ENCODE measurements around the gene TAP1. TPM values are rescaled to one million over a fixed set of nuclear protein-coding genes. Genes with fewer than 3 reads are reported as not detected.
A peak's percentile ranks its signal among the peaks of the same experiment; 100 is the strongest.

Gene TAP1
- polyA plus RNA-seq, 10 donors, result 7.6 to 11.6 (median 9.9) TPM

GRCh38 chr6:32842021-32842650, 11.4 kb downstream of the TAP1 start:
- no peak for DNase-seq

DNA sequence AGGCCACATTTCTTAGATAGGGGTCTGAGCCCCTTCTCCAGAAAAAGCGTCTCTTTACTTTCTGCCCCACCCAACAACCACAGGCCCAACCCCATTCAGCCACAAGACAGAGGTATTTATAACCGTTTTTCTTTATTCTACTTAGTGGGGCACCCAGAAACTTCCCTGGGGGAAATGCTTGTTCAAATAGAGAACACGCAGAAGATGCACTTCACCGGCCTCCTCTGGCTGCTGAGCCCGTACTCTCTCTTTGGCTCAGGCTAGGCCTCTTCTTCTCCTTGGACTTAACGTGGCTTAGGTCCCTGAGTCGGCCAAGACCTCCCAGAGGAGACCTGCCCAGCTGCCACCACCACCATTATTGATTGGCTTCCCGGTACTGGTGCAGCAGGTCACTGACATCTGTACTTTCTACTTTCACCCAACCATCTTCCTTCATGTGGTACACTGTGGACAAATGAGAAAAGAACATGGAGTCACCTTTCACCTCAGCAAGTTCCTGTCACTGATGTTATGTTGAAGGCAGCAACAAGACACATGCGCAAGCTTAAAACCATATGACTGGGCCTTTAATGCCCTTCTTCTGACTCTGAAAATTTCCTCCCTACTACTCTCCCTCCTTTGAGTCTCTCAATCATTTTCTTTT, 12.8 kb downstream of the TAP1 start:
- DNase-seq, result no peak

- no peak for DNase-seq
These were observed 14.1 kb downstream of the TAP1 start for GRCh38 chr6:32839356-32839755.

- DNase-seq, result peak; percentile 92 to 99 (median 97)
These were observed 15.2 kb downstream of the TAP1 start, which contains the start of gene TAP2 for GRCh38 chr6:32838114-32838958. Gene TAP2 (minus strand): TSS chr6:32838739. CDS start chr6:32838233, 506 bp downstream.

- no peak for DNase-seq
These were observed 15.8 kb downstream of the TAP1 start for GRCh38 chr6:32837651-32838113.

- no peak for DNase-seq
These were observed 16.6 kb downstream of the TAP1 start for GRCh38 chr6:32836873-32837272.

- no peak for DNase-seq
These were observed 18.2 kb downstream of the TAP1 start for GRCh38 chr6:32835167-32835893.

DNA sequence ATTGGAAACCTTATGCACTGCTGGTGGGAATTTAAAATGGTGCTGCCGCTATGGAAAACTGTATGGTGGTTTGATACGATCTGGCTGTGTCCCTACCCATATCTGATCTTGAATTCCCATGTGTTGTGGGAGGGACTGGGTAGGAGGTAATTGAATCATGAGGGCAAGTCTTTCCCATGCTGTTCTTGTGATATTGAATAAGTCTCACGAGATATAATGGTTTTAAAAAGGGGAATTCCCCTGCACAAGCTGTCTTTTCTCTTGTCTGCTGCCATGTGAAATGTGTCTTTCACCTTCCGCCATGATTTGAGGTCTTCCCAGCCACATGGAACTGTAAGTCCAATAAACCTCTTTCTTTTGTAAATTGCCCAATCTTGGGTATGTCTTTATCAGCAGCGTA, 19.8 kb downstream of the TAP1 start:
- DNase-seq, result no peak

DNA sequence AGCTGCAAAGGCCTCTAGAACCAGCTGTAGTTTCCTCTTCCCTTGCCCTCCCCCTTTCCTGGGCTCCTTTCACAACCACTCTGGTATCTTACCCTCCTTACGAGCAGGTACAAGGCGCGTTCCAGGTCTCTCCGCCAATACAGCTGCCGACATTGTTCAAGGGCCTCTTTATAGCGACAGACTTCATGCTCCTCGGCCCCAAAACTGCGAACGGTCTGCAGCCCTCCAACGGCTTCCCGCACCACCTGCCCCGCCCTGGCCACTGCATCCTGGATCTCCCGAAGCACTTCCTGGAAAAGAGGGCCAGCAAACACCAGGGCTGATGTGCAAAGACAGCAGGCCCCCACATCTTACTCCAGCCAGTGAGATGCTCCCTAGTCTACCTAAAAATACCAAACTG, 21.0 kb downstream of the TAP1 start:
- no peak for DNase-seq

- no peak for DNase-seq
These were observed 22.6 kb downstream of the TAP1 start for GRCh38 chr6:32830936-32831335.

GRCh38 chr6:32830017-32830416, 23.5 kb downstream of the TAP1 start:
- DNase-seq, result no peak

DNA sequence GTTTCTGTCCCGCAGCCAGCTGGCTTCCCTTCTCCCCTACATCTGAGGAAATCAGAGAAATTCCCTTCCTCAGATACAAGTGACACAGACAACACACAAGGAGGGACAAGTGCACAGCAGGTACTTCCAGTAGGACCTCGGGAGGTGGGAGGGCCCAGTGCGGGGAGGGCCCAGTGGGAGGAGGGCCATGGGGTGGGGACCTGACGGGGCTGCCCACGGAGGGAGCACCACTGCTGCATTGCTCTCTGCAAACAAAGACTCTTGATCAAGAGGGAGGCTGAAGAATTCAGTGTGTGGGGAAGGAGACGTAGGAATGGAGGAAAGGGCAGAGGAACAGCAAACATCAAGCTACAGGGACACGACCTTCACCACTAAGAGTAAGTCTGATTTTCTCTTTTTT, 24.0 kb downstream of the TAP1 start:
- no peak for DNase-seq

- DNase-seq, result no peak
These were observed 26.5 kb downstream of the TAP1 start for GRCh38 chr6:32827025-32827424.

DNA sequence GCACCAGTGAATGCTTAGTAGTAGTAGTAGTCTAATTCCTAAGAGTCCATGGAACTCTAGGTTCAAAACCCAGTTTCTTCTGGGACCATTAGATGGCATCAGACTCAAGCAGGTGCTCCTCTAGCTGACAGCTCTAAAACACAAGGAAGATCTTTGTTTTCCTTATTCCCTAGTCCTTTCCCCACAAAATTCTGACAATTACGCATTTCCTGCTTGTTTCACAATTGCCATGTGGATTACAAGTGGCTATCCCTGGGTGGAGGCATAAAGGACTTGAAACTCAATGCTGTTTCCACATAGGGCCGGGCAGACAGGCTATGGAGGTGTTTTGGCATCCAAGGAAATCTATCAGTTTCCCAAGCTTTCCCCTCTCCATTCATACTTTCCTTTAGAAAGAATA, 27.5 kb downstream of the TAP1 start:
- peak in 1 of 3 donors; percentile 14 for DNase-seq

GRCh38 chr6:32819729-32820128, 33.8 kb downstream of the TAP1 start:
- peak in 1 of 3 donors; percentile 42 for DNase-seq

DNA sequence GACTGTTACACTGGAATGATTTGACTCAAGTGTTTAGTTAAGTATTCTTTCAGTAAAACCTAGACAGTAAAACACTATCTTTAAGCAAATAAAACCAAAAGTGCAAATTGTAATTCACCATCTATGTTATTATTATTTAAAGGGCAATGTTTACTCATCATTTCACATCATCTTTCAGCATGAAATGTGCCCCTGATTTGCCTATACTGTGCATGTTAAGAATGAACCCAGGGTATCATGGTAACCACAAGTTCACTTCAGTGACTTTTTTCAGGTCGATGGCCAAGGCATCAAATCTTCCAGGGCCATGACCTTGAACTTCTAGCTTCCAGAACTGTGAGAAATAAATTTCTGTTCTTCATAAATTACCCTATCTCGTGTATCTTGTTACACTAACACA, 34.6 kb downstream of the TAP1 start:
- DNase-seq, result no peak

- peak in 1 of 3 donors; percentile 15 for DNase-seq
These were observed 36.7 kb downstream of the TAP1 start, which contains the start of gene HLA-DOB for GRCh38 chr6:32816746-32817204. Gene HLA-DOB (minus strand): TSS chr6:32817002. CDS start chr6:32816951, 51 bp downstream.

DNA sequence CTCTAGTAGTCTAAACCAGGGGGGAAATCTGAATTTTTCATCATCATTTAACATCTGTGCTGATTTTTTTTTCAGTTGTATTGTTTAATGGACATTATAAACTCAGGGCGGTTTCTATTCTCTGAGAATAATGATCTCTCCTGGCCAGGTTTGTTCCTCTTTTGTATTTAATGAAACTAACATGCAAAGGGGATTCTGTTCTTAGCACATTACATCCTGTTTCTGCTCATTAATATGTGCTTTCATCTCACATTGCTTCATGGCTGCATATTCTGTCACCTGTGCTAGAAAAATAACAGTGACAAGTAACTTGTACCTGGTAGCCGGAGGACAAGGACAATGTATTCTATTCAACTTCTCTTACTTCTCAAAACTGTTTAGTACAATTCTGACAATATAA, 37.5 kb downstream of the TAP1 start:
- DNase-seq, result no peak

DNA sequence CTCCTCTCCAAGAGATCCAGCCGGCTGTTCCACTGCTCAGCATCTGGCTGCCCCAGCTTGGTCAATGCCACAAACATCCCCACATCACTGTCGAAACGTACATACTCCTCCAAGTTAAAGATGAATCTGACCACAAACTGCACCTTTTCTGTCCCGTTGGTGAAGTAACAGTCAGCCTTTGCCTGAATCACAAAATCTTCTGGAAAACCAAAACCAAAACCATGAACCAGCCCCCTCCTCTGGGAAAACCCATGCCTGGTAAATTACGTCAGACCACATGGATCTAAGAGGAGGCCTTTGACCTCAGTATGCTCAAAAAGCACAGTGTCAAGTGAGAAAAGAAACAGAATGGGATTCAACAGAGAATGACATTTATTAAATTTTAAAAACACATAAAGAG, 38.4 kb downstream of the TAP1 start:
- peak in 1 of 3 donors; percentile 11 for DNase-seq

- no peak for DNase-seq
These were observed 39.4 kb downstream of the TAP1 start for GRCh38 chr6:32814145-32814544.

DNA sequence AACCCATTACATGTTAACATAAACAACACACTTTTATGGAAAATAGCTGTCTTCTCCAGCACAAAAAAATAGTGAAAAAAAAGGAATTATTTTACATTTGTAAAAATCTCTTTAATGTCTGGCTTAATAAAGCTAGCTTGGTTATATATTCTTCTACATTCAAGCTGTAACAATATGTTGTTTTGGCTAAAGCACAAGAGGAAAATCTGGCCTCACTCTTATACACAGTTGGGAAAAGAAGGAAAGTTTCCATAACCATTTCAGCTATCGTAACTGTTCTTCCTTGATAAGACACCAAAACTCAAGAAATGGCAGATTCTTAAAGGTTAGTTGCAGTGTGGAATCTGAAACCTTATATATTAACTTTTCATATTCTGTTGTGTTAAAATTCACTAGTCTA, 44.3 kb downstream of the TAP1 start:
- DNase-seq, result peak in 1 of 3 donors; percentile 8
